ENCODE results near the gene LCP2.

Gene LCP2

GRCh38 chr5:170297589-170298462 lies at the start of gene LCP2:
TSS of gene LCP2 (minus strand) at chr5:170297777. CDS start at chr5:170297611, 166 bp downstream.
- peak in 1 of 3 experiments; percentile 46 for DNase-seq (ENCODE audit: low read depth in 3 of 3)

GRCh38 chr5:170347022-170347567 lies 49.5 kb upstream of the LCP2 start:
- no peak for DNase-seq (ENCODE audit: low read depth in 3 of 3)

GRCh38 chr5:170345971-170346370 lies 48.4 kb upstream of the LCP2 start:
- DNase-seq (ENCODE audit: low read depth in 3 of 3) = no peak

- DNase-seq (ENCODE audit: low read depth in 3 of 3) = no peak
Measured at GRCh38 chr5:170343177-170343576, 45.6 kb upstream of the LCP2 start.

- no peak for DNase-seq (ENCODE audit: low read depth in 3 of 3)
Measured at GRCh38 chr5:170342153-170342725, 44.7 kb upstream of the LCP2 start.

- DNase-seq (ENCODE audit: low read depth in 3 of 3) = no peak
Measured at GRCh38 chr5:170341545-170341944, 44.0 kb upstream of the LCP2 start.

GRCh38 chr5:170339780-170340167 lies 42.2 kb upstream of the LCP2 start:
- no peak for DNase-seq (ENCODE audit: low read depth in 3 of 3)

- DNase-seq (ENCODE audit: low read depth in 3 of 3) = peak; percentile 35 to 58 (median 56)
Measured at GRCh38 chr5:170338933-170339779, 41.6 kb upstream of the LCP2 start.

- DNase-seq (ENCODE audit: low read depth in 3 of 3) = no peak
Measured at GRCh38 chr5:170338291-170338690, 40.7 kb upstream of the LCP2 start.

GRCh38 chr5:170337045-170337733 lies 39.6 kb upstream of the LCP2 start:
- DNase-seq (ENCODE audit: low read depth in 3 of 3) = no peak

GRCh38 chr5:170336065-170336464 lies 38.5 kb upstream of the LCP2 start:
- DNase-seq (ENCODE audit: low read depth in 3 of 3) = no peak

- DNase-seq (ENCODE audit: low read depth in 3 of 3) = no peak
Measured at GRCh38 chr5:170334626-170335025, 37.0 kb upstream of the LCP2 start.

GRCh38 chr5:170333161-170333910 lies 35.8 kb upstream of the LCP2 start:
- DNase-seq (ENCODE audit: low read depth in 3 of 3) = peak in 2 of 3 experiments; percentile 45 to 70

- no peak for DNase-seq (ENCODE audit: low read depth in 3 of 3)
Measured at GRCh38 chr5:170332058-170332457, 34.5 kb upstream of the LCP2 start.

GRCh38 chr5:170330568-170331054 lies 33.0 kb upstream of the LCP2 start:
- no peak for DNase-seq (ENCODE audit: low read depth in 3 of 3)

GRCh38 chr5:170329524-170329923 lies 31.9 kb upstream of the LCP2 start:
- no peak for DNase-seq (ENCODE audit: low read depth in 3 of 3)

- DNase-seq (ENCODE audit: low read depth in 3 of 3) = no peak
Measured at GRCh38 chr5:170327829-170328228, 30.3 kb upstream of the LCP2 start.

- no peak for DNase-seq (ENCODE audit: low read depth in 3 of 3)
Measured at GRCh38 chr5:170327168-170327567, 29.6 kb upstream of the LCP2 start.

GRCh38 chr5:170319301-170319700 lies 21.7 kb upstream of the LCP2 start:
- DNase-seq (ENCODE audit: low read depth in 3 of 3) = no peak

GRCh38 chr5:170317499-170317898 lies 19.9 kb upstream of the LCP2 start:
- no peak for DNase-seq (ENCODE audit: low read depth in 3 of 3)

GRCh38 chr5:170316937-170317336 lies 19.4 kb upstream of the LCP2 start:
- DNase-seq (ENCODE audit: low read depth in 3 of 3) = no peak

Measured in stimulated activated CD4-positive, alpha-beta T cell treated with anti-CD3 and anti-CD28 coated beads, TNF-alpha, amount 100 ng/mL, for 4 hours (primary cell).